MCF 10A (cell line): ENCODE measurements around the gene ZSCAN21. TPM values are rescaled to one million over a fixed set of nuclear protein-coding genes. Genes with fewer than 3 reads are reported as not detected.

Experiments
- BruUV-seq: library from RNA; stranded (reverse); fragments of 400-500 nt; replicated peaks from 2 replicates; lab custom pipeline; 2021; lab: Mats Ljungman, UMichigan
- CTCF ChIA-PET: fragments of 300-600 bp; sonication (Branson Sonifier 250); formaldehyde crosslinking; extraction: SDS; loops from one replicate; lab custom pipeline; 2021; ENCODE audit warnings: antibody characterized with exemption, inconsistent platforms; lab: Yijun Ruan, JAX
- POLR2A ChIA-PET: fragments of 300-600, 350-650 bp; sonication (Branson Sonifier 250); formaldehyde crosslinking; extraction: SDS; loops from one replicate; lab custom pipeline; 2020; ENCODE audit warnings: antibody characterized with exemption, inconsistent platforms; lab: Yijun Ruan, JAX
- DNase-seq: peaks from one replicate; pipeline ENCODE4 v3.0.0-alpha.2; 2018; ENCODE audit not compliant: unreplicated experiment
- H3K27ac Mint-ChIP-seq: one replicate; pipeline ENCODE4 v1.8.0; 2022; ENCODE audit warnings: mild to moderate bottlenecking, low read depth, mixed read lengths; ENCODE audit not compliant: unreplicated experiment
- H3K27me3 Mint-ChIP-seq: one replicate; pipeline ENCODE4 v1.8.0; 2022; ENCODE audit warnings: mixed read lengths; ENCODE audit not compliant: insufficient read depth, unreplicated experiment
- H3K36me3 Mint-ChIP-seq: one replicate; pipeline ENCODE4 v1.8.0; 2022; ENCODE audit warnings: mild to moderate bottlenecking, moderate library complexity, mixed read lengths; ENCODE audit not compliant: insufficient read depth, unreplicated experiment
- H3K4me1 Mint-ChIP-seq: one replicate; pipeline ENCODE4 v1.8.0; 2022; ENCODE audit warnings: mixed read lengths; ENCODE audit not compliant: insufficient read depth, unreplicated experiment
- H3K4me3 Mint-ChIP-seq: one replicate; pipeline ENCODE4 v1.8.0; 2022; ENCODE audit warnings: mild to moderate bottlenecking, moderate library complexity, mixed read lengths; ENCODE audit not compliant: unreplicated experiment
- H3K9me3 Mint-ChIP-seq: one replicate; pipeline ENCODE4 v1.8.0; 2022; ENCODE audit warnings: mixed read lengths; ENCODE audit not compliant: unreplicated experiment
- CTCF ChIP-seq: fragments of 200-600 bp; IDR thresholded peaks from one replicate; pipeline ENCODE4 v1.8.0; 2022; ENCODE audit warnings: antibody characterized with exemption, mild to moderate bottlenecking; ENCODE audit not compliant: unreplicated experiment
- intact Hi-C: fragments of 100-400 bp; cut with micrococcal nuclease; formaldehyde crosslinking; loops from 2 replicates; pipeline ENCODE4 v1.14.1; 2022
- total RNA-seq: library from RNA; stranded (reverse); gene quantifications from 2 replicates; pipeline ENCODE4 v1.2.3, GENCODE V29; 2022

Gene ZSCAN21
- total RNA-seq, 1 experiment from 2014 or later, result 14.7 TPM

- CTCF ChIA-PET, result interaction anchor here (0.5 to 1.3 kb wide), 8 partner anchors 16 to 165 kb away, joined by 3 to 14 read pairs (median 4); no protein-coding TSS in a partner anchor
- intact Hi-C loops, result loop anchor here (1.0 to 10.0 kb wide), 3 partner anchors 19 to 167 kb away; partner anchors contain the start of genes AP4M1, MCM7 and TRIM4
- peak; percentile 82 for TF ChIP-seq CTCF
Measured at GRCh38 chr7:100081535-100082102, 32.0 kb downstream of the ZSCAN21 start, which contains the start of gene ZNF3. TSS of gene ZNF3 (minus strand) at chr7:100081723. CDS start at chr7:100077357, 4,366 bp downstream.

GRCh38 chr7:100082978-100083377, 33.4 kb downstream of the ZSCAN21 start:
- BruUV-seq, result no TSS peak
- intact Hi-C loops, result loop anchor here (10.0 kb wide), 1 partner anchor 168 kb away; the partner anchor contains the start of gene TRIM4
- Mint-ChIP-seq H3K4me3 (no peak overlapping the region), H3K9me3 (no peaks in the 10 kb centered on the region), H3K27me3 (no peaks in the 10 kb centered on the region), H3K27ac (peak overlapping the region; percentile 17), H3K4me1 (peaks cover 12% of the 10 kb centered on the region), H3K36me3 (peaks cover 22% of the 10 kb centered on the region)
- POLR2A ChIA-PET, result interaction anchor here (1.1 kb wide), 1 partner anchor 89 kb away, joined by 4 read pairs; no protein-coding TSS in a partner anchor
- no peak for DNase-seq
- TF ChIP-seq CTCF, result no peak
- CTCF ChIA-PET, result interaction anchor here (0.6 to 1.3 kb wide), 11 partner anchors 11 to 167 kb away, joined by 3 to 14 read pairs (median 3); partner anchors contain the start of gene ZKSCAN1

More at GRCh38 chr7:100081535-100082102, 32.0 kb downstream of the ZSCAN21 start, which contains the start of gene ZNF3:
- Mint-ChIP-seq H3K36me3 (peaks cover 35% of the 10 kb centered on the region), H3K9me3 (no peaks in the 10 kb centered on the region), H3K27ac (peak within 1 kb of the TSS; percentile 74), H3K4me3 (peak within 1 kb of the TSS; percentile 84), H3K27me3 (no peaks in the 10 kb centered on the region), H3K4me1 (peaks cover 6% of the 10 kb centered on the region)
- POLR2A ChIA-PET, result interaction anchor here (0.6 to 2.1 kb wide), 19 partner anchors 8 to 175 kb away, joined by 3 to 14 read pairs (median 6); partner anchors contain the start of genes AP4M1, CNPY4, COPS6 and MCM7
- no TSS peak for BruUV-seq
- peak; percentile 99 for DNase-seq

- DNase-seq, result no peak
- Mint-ChIP-seq H3K27me3 (no peaks in the 10 kb centered on the region), H3K4me3 (no peak overlapping the region), H3K36me3 (peaks cover 18% of the 10 kb centered on the region), H3K27ac (no peak overlapping the region), H3K9me3 (no peaks in the 10 kb centered on the region), H3K4me1 (peaks cover 18% of the 10 kb centered on the region)
- ChIA-PET CTCF (interaction anchor here (1.0 to 1.3 kb wide), 3 partner anchors 60 to 152 kb away, joined by 4 to 5 read pairs (median 4); no protein-coding TSS in a partner anchor), POLR2A (no interaction called here)
- intact Hi-C loops, result loop anchor here (10.0 kb wide), 1 partner anchor 171 kb away; the partner anchor contains the start of gene TRIM4
- no TSS peak for BruUV-seq
- no peak for TF ChIP-seq CTCF
Measured at GRCh38 chr7:100085515-100085914, 35.9 kb downstream of the ZSCAN21 start.
